GM21717 (cell line): ENCODE results near the gene ACSL6.
"Not testable (repeated sequence)": the region's sequence is repeated elsewhere in the genome, so short reads cannot be mapped to it uniquely, and the experiment has no call there.

ENCODE experiments used
- ATAC-seq: cut with Tn5 transposase; IDR thresholded peaks from one replicate; pipeline ENCODE4 v1.9.1; 2021; ENCODE audit warnings: mild to moderate bottlenecking, moderate library complexity; ENCODE audit not compliant: unreplicated experiment

ACSL6 gene

GRCh38 chr5:131950706-131951105, 60.8 kb downstream of the ACSL6 start:
- ATAC-seq = no peak

- no peak for ATAC-seq
Measured at GRCh38 chr5:131947445-131947844, 64.0 kb downstream of the ACSL6 start.

- no peak for ATAC-seq
Measured at GRCh38 chr5:131945551-131946168, 65.8 kb downstream of the ACSL6 start, which contains the start of gene MEIKIN. Gene MEIKIN (minus strand): TSS chr5:131945663. CDS start chr5:131945505, 158 bp downstream.

- no peak for ATAC-seq
Measured at GRCh38 chr5:131944702-131945550, 66.5 kb downstream of the ACSL6 start.

- ATAC-seq = no peak
Measured at GRCh38 chr5:131943916-131944315, 67.5 kb downstream of the ACSL6 start.

- no peak for ATAC-seq
Measured at GRCh38 chr5:131942016-131942415, 69.4 kb downstream of the ACSL6 start.

- ATAC-seq = no peak
Measured at GRCh38 chr5:131939690-131940345, 71.6 kb downstream of the ACSL6 start.

GRCh38 chr5:131932235-131932634, 79.2 kb downstream of the ACSL6 start:
- no peak for ATAC-seq

GRCh38 chr5:131928957-131929356, 82.5 kb downstream of the ACSL6 start:
- ATAC-seq = no peak

GRCh38 chr5:131926168-131926567, 85.3 kb downstream of the ACSL6 start:
- ATAC-seq = no peak

- no peak for ATAC-seq
Measured at GRCh38 chr5:131916481-131916880, 95.0 kb downstream of the ACSL6 start.

GRCh38 chr5:131914472-131914871, 97.0 kb downstream of the ACSL6 start:
- no peak for ATAC-seq

- no peak for ATAC-seq
Measured at GRCh38 chr5:131913603-131914002, 97.9 kb downstream of the ACSL6 start.

GRCh38 chr5:131906668-131907067, 104.8 kb downstream of the ACSL6 start:
- no peak for ATAC-seq

GRCh38 chr5:131902266-131902665, 109.2 kb downstream of the ACSL6 start:
- ATAC-seq = not testable (repeated sequence)
